HG03280 (cell line): ENCODE results near the gene DNAJC18.
"Not testable (repeated sequence)": the region's sequence is repeated elsewhere in the genome, so short reads cannot be mapped to it uniquely, and the experiment has no call there.

Source experiments
- ATAC-seq: cut with Tn5 transposase; IDR thresholded peaks from one replicate; pipeline ENCODE4 v1.9.1; 2021; ENCODE audit warnings: mild to moderate bottlenecking, moderate library complexity; ENCODE audit not compliant: unreplicated experiment

DNAJC18 gene

GRCh38 chr5:139431706-139432105 is 7.6 kb downstream of the DNAJC18 start:
- no peak for ATAC-seq

DNA sequence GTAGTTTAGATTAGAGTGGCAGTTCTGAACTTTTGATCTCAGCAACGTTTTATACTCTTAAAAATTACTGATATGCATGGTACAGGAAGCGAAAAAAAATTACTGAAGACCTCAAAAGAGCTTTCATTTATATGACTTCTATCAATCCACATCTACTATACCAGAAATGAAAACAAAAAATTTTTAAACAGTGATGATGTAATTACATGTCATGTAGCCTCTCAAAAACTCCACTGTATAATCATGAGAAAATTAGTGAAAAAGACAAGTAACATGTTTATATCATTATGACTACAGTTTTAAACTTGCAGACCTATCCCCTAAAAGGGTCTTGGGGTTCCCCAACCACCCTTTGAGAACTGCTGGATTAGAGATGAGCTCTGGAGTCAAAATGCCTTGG is 9.3 kb downstream of the DNAJC18 start:
- ATAC-seq: no peak

GRCh38 chr5:139426203-139426885 is 13.0 kb downstream of the DNAJC18 start:
- ATAC-seq: no peak

- ATAC-seq: no peak
These were observed 13.8 kb downstream of the DNAJC18 start for GRCh38 chr5:139425497-139425896.

DNA sequence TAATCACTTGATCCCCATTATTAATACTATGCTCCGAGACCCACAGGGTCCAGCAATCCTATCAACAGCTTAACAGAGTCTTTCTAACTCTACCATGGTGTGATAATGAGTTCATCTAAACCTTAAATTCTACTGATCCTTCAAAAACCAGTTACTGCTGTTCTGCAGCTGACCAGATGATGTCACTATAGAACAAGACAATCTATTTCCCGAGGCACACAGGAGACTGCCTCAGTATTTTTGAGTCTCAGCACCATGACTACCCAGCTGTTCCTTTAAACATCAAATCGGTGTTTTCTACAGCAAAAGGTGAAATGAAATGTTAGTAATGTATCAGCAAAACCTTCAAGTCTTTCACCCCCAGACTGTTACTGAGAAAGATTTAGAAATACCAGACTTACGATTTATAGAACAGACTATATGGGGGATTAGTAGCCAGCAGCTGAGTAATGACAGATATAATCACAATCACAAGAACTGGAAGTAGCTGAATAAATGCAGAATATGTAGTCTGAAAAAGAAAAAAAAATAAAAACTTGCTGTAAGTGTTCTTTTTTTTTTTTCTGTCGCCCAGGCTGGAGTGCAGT is 16.9 kb downstream of the DNAJC18 start:
- no peak for ATAC-seq

- ATAC-seq: no peak
These were observed 19.8 kb downstream of the DNAJC18 start for GRCh38 chr5:139419226-139420192.

GRCh38 chr5:139418793-139419192 is 20.5 kb downstream of the DNAJC18 start:
- no peak for ATAC-seq

DNA sequence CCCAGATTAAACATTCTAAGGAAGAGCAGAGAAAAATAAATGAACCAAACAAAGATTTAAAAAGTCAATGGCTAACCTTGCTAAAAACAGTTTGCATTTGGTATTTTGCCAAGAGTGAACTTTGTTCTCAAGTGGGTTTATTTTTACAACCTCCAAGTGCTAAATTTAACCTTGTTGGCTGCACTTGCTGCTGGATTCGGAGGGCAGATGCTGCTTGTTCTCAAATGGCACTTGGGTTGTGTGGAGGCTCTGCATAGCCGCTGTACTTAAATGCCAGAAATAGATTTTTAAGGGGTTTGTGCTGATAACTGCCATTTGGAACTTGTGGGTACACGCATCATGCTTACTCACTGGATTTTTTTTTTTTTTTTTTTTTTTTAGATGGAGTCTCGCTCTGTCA is 22.1 kb downstream of the DNAJC18 start:
- ATAC-seq: no peak

DNA sequence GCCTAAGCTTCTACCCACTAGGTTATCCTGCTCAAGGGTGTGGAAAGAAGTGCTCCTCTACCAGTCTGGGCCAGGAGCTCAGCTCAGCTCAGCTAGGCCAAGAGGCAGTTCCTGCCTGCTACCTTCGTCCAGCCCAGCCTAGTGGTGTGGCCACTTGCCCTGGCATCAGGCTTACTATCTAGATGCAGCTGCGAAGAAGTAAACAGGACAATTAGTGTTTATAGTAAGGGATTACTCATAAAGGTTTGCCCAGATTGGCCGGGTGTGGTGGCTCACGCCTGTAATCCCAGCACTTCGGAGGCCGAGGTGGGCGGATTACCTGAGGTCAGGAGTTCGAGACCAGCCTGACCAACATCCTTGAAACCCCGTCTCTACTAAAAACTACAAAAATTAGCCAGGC is 22.7 kb downstream of the DNAJC18 start:
- no peak for ATAC-seq

DNA sequence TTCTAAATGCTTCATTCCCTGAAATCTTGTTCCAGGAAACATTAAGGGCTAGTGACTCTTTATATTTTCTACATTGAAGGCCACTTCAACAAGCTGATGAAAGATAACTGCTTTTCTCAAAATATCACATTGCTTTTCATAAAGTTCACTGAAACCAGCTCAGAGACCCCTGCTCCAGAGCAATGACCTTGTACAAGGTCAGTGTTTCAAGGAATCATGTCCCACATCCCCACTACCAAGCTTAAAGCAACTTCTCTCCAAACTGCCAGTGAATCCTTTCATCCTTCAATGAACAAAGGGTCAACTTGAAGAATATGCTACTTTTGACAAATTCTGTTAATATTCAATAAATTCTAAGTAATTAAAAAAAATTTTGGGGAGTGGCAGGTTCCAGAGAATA is 23.5 kb downstream of the DNAJC18 start:
- ATAC-seq: no peak

DNA sequence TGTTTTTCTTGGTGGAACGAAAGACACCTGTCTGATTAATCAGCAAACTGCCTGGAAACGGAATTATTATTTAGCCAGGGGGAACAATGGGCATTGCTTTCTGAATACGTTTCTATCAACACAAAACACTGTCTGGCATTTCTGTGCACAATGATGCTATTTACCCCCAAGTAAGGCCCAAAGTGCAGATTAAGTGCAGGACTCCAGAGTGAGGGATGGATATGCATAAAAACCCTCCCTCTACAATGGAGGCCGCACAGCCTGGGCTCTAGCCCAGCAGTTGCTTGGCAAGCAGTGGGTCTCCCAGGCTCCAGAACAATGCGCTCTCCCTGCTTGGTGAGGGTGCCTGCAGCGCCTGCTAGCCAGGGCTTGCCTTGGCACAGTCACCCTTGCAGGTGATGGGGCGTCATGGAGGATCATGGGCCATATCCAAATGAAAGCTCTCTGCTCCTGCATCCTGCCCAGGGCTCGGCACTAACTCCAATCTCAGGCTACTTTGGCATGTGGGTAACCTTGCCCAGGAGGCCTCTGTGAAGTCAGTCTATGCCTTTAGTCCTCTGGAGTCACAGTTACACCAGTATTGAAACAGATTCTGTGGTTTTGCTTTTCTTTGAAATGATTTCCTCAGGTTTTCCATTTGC is 24.0 kb downstream of the DNAJC18 start:
- no peak for ATAC-seq

GRCh38 chr5:139414581-139415130 is 24.7 kb downstream of the DNAJC18 start:
- ATAC-seq: no peak

GRCh38 chr5:139413963-139414362 is 25.4 kb downstream of the DNAJC18 start:
- ATAC-seq: no peak

- no peak for ATAC-seq
These were observed 26.2 kb downstream of the DNAJC18 start for GRCh38 chr5:139413153-139413552.

DNA sequence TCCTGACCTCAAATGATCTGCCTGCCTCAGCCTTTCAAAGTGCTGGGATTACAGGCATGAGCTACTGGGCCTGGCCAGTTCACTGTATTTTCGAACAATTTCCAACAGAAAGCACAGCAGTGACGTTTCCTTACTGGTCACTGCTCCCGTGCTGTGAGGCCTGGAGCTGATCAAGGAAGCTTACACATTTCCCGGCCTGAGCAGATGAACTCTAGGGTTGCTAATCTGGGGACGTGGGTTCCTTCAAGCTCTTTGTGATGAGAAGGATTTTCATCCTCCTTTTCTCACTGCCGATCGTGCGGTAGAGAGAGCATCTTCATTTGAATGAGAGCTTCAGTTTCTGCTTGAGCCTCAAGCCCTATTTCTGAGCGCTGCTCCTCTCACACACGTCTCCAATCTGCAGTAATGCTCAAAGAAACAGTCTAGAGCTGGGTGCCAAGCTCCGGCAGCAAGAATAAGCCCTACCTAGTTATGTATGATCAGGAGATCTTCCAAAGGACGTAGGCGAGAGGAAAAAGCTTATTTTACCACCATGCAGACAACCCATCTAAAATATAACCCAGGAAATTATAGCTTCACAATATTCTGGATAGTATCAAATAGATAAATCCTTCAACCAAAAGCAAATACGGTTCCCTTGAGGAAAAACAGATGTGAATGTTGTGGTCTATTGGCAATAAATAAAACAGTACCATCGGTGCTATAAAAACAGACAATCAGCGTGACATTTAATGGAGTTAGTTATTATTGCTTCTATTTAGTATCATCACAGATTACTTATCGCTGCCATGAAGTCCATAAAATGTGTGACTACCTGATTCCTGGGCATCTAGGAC is 28.1 kb downstream of the DNAJC18 start:
- ATAC-seq: no peak

- ATAC-seq: no peak
These were observed 29.0 kb downstream of the DNAJC18 start for GRCh38 chr5:139410121-139410992.

- ATAC-seq: not testable (repeated sequence)
These were observed 30.2 kb downstream of the DNAJC18 start for GRCh38 chr5:139409116-139409515.

GRCh38 chr5:139408191-139408590 is 31.1 kb downstream of the DNAJC18 start:
- ATAC-seq: no peak

DNA sequence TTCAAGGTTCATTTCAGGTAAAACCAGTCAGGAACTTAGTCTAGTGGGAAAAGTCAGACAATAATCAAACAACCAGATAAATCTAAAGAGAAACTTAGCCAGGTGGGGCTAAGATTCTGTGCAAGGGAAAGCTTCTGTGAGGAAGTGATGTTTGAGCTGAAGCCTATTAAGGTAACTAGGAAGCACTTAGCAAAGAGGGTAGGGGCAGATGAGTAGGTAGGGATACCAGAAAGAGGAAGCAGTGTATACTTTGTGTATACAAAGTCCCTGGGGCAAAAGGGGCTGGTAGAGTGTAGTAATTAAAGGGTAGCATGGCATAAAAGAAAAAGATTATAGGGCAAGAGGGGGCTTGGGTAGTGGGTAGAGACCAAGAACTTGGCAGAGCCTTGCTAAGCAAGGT is 31.8 kb downstream of the DNAJC18 start:
- ATAC-seq: no peak
